Measurements from ENCODE around the gene RAB10. TPM values are rescaled to one million over a fixed set of nuclear protein-coding genes. Genes with fewer than 3 reads are reported as not detected.

RAB10 gene
- total and polyA plus RNA-seq, 2 of the 4 experiments (the other 2 are of a cell fraction): 30.1 to 77.1 TPM

DNA sequence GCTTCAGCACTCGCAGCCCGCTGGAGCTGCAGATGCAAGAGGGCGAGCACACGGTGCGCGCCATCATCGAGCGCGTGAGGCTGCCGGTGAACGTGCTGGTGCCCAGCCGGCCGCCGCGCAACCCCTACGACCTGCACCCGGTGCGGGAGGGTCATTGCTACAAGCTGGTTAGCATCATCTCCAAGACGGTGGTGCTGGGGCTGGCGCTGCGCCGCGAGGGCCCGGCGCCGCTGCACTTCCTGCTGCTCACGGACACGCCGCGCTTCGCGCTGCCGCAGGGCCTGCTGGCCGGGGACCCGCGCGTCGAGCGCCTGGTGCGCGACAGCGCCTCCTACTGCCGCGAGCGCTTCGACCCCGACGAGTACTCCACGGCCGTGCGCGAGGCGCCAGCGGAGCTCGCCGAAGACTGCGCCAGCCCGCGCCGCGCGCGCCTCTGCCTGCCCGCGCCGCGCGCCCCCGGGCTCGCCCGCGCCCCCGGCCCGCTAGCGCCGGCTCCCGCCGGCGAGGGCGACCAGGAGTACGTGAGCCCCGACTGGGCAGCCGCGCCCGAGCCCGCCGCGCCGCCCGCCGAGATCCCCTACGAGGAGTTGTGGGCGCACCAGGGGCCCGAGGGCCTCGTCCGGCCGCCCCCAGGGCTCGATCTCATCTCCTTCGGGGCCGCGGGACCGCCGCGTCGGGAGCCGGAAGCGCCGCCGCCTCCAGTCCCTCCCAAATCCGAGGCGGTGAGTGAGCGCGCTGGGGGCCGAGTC is 150.8 kb downstream of the RAB10 start:
- H3K9ac ChIP-seq (ENCODE audit: low read depth, low read length): no peak overlapping the region
- in situ Hi-C loops (cut with MboI; ENCODE audit: low sequenced_read_pairs): no loop called here
- 10% methylated on average over 77 of the region's 114 CpGs; no CpG with 5 or more reads in 1 of the 2 experiments for WGBS, 2 experiments (ENCODE audit: extremely low coverage in 2 of 2, insufficient read length in 1 of 2)

More for the DNA sequence above, 150.8 kb downstream of the RAB10 start:
- Histone ChIP-seq H4K5ac (ENCODE audit: low read depth, low read length) (peak overlapping the region; percentile 70), H2BK20ac (ENCODE audit: low read depth, low read length) (no peak overlapping the region), H4K8ac (ENCODE audit: low read depth in 2 of 2, low read length in 2 of 2) (peak overlapping the region; percentile 94 to 98), H4K91ac (ENCODE audit: insufficient read depth, low read depth, low read length) (peak overlapping the region; percentile 68; the same call in 1 of the 2 replicates), H3K27me3 (ENCODE audit: control insufficient read depth, insufficient read depth, low read length) (no peaks in the 10 kb centered on the region; the same call in 1 of the 2 replicates), H2AK9ac (replicated peaks; ENCODE audit: low read depth, low read length, poor library complexity) (peak overlapping the region; percentile 84), H3K23ac (ENCODE audit: low read depth, low read length) (peak overlapping the region; percentile 71; the same call in 1 of the 2 replicates), H3K9me3 (ENCODE audit: control insufficient read depth, insufficient read depth, low read length) (no peaks in the 10 kb centered on the region), H3K9me1 (ENCODE audit: insufficient read depth, low read length) (peaks cover 10% of the 10 kb centered on the region; the same call in 1 of the 2 replicates), H2BK5ac (ENCODE audit: low read depth, low read length, poor library complexity, severe bottlenecking) (no peak overlapping the region), H2BK120ac (ENCODE audit: low read depth, low read length) (peak overlapping the region; percentile 64; the same call in 1 of the 2 replicates), H3K4me1 (ENCODE audit: control insufficient read depth, insufficient read depth, low read length) (no peaks in the 10 kb centered on the region), H2AK5ac (ENCODE audit: low read depth, low read length) (peak overlapping the region; percentile 52; the same call in 1 of the 2 replicates), H3K4me2 (ENCODE audit: low read depth, low read length) (peak overlapping the region; percentile 50), H3K14ac (replicated peaks; ENCODE audit: low read depth, low read length) (peak overlapping the region; percentile 79), H3K27ac (ENCODE audit: insufficient read depth, low read length) (no peak overlapping the region; the same call in 1 of the 2 replicates), H3K79me1 (ENCODE audit: low read depth in 1 of 2, low read length in 2 of 2) (no peaks in the 10 kb centered on the region), H4K20me1 (ENCODE audit: insufficient read depth, low read length) (0 out of 2 replicates have a peak, but pooled peaks cover 3% of the 10 kb centered on the region), H3K56ac (ENCODE audit: extremely low read depth, insufficient read depth, low read length) (no peak overlapping the region), H3K4ac (ENCODE audit: low read depth, low read length) (peak overlapping the region; percentile 72; the same call in 1 of the 2 replicates), H2BK15ac (ENCODE audit: low read depth, low read length) (no peak overlapping the region), H3K18ac (ENCODE audit: low read depth, low read length) (no peak overlapping the region), H3K4me3 (ENCODE audit: insufficient read depth, low read depth, low read length) (peak overlapping the region; percentile 40), H3K36me3 (ENCODE audit: control insufficient read depth, insufficient read depth, low read length) (no peaks in the 10 kb centered on the region), H2AFZ (replicated peaks; ENCODE audit: low read length, poor library complexity) (peak overlapping the region; percentile 97)
- ChIA-PET CTCF (interaction anchor here (0.5 to 0.8 kb wide), 3 partner anchors 10 to 327 kb away, joined by 3 to 4 read pairs (median 3); no protein-coding TSS in a partner anchor), POLR2A (ENCODE audit: unreplicated experiment) (no interaction called here)
- ATAC-seq (ENCODE audit: low read depth) (peak; percentile 98), DNase-seq (peak; percentile 78)
- dilution Hi-C loops (cut with HindIII; ENCODE audit: low sequenced_read_pairs, unreplicated experiment): no loop called here
- TF ChIP-seq, protein P1, sequence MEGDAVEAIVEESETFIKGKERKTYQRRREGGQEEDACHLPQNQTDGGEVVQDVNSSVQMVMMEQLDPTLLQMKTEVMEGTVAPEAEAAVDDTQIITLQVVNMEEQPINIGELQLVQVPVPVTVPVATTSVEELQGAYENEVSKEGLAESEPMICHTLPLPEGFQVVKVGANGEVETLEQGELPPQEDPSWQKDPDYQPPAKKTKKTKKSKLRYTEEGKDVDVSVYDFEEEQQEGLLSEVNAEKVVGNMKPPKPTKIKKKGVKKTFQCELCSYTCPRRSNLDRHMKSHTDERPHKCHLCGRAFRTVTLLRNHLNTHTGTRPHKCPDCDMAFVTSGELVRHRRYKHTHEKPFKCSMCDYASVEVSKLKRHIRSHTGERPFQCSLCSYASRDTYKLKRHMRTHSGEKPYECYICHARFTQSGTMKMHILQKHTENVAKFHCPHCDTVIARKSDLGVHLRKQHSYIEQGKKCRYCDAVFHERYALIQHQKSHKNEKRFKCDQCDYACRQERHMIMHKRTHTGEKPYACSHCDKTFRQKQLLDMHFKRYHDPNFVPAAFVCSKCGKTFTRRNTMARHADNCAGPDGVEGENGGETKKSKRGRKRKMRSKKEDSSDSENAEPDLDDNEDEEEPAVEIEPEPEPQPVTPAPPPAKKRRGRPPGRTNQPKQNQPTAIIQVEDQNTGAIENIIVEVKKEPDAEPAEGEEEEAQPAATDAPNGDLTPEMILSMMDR (conservative IDR thresholded peaks at IDR 0.05; ENCODE audit: low read depth, low read length): peak; percentile 74
- TF ChIP-seq CEBPB (IDR thresholded peaks at IDR 0.05; ENCODE audit: low read depth, low read length) (no peak), MXI1 (IDR thresholded peaks at IDR 0.05; ENCODE audit: borderline replicate concordance, low read depth, low read length) (peak; percentile 27; the same call in 1 of the 2 replicates), BHLHE40 (IDR thresholded peaks at IDR 0.05; ENCODE audit: low read depth, low read length) (no peak), MAZ (IDR thresholded peaks at IDR 0.05; ENCODE audit: borderline replicate concordance, low read depth, low read length) (peak; percentile 40; the same call in 1 of the 2 replicates), RAD21 (IDR thresholded peaks at IDR 0.05; ENCODE audit: low read length) (peak; percentile 49), SMC3 (IDR thresholded peaks at IDR 0.05; ENCODE audit: low read depth, low read length) (peak; percentile 57), NFE2L2 (IDR thresholded peaks at IDR 0.05; ENCODE audit: low read depth, low read length) (no peak), RCOR1 (IDR thresholded peaks at IDR 0.05; ENCODE audit: insufficient replicate concordance, low read length) (no peak)
- TF ChIP-seq, protein P2, sequence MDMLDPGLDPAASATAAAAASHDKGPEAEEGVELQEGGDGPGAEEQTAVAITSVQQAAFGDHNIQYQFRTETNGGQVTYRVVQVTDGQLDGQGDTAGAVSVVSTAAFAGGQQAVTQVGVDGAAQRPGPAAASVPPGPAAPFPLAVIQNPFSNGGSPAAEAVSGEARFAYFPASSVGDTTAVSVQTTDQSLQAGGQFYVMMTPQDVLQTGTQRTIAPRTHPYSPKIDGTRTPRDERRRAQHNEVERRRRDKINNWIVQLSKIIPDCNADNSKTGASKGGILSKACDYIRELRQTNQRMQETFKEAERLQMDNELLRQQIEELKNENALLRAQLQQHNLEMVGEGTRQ (IDR thresholded peaks at IDR 0.05; ENCODE audit: low read depth, low read length): no peak
- TF ChIP-seq, protein P3, sequence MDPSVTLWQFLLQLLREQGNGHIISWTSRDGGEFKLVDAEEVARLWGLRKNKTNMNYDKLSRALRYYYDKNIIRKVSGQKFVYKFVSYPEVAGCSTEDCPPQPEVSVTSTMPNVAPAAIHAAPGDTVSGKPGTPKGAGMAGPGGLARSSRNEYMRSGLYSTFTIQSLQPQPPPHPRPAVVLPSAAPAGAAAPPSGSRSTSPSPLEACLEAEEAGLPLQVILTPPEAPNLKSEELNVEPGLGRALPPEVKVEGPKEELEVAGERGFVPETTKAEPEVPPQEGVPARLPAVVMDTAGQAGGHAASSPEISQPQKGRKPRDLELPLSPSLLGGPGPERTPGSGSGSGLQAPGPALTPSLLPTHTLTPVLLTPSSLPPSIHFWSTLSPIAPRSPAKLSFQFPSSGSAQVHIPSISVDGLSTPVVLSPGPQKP (IDR thresholded peaks at IDR 0.05; ENCODE audit: borderline replicate concordance, low read depth, low read length): no peak
- intact Hi-C loops (cut with micrococcal nuclease): loop anchor here (1.0 kb wide), 1 partner anchor 233 kb away; no protein-coding TSS in a partner anchor
- no TSS peak for BruUV-seq (replicated peaks)
